Activated CD4-positive, alpha-beta memory T cell treated with anti-CD3 and anti-CD28 coated beads, Interleukin-2, amount 10 ng/mL, durations not matched to agents 7 days and 5 days (primary cell): ENCODE results near the gene FOXP4. TPM values are rescaled to one million over a fixed set of nuclear protein-coding genes. Genes with fewer than 3 reads are reported as not detected.

Source experiments
- CTCF ChIA-PET: fragments of 350-600 bp; sonication (Branson Sonifier 250); formaldehyde crosslinking; loops from one replicate; lab custom pipeline; 2021; ENCODE audit warnings: antibody characterized with exemption, inconsistent platforms; lab: Charles Lee
- POLR2A ChIA-PET: fragments of 350-600 bp; sonication (Branson Sonifier 250); formaldehyde crosslinking; loops from one replicate; lab custom pipeline; 2021; ENCODE audit warnings: antibody characterized with exemption; lab: Charles Lee
- DNase-seq: peaks from one replicate; pipeline ENCODE4 v3.0.0-alpha.2; 2020
- H3K27ac Mint-ChIP-seq: one replicate; pipeline ENCODE4 v1.8.0; 2021; ENCODE audit warnings: mild to moderate bottlenecking, mixed read lengths
- H3K27me3 Mint-ChIP-seq: one replicate; pipeline ENCODE4 v1.8.0; 2021; ENCODE audit warnings: mixed read lengths
- H3K36me3 Mint-ChIP-seq: one replicate; pipeline ENCODE4 v1.8.0; 2021; ENCODE audit warnings: low read depth, mixed read lengths
- H3K4me1 Mint-ChIP-seq: one replicate; pipeline ENCODE4 v1.8.0; 2021; ENCODE audit warnings: mixed read lengths
- H3K4me3 Mint-ChIP-seq: one replicate; pipeline ENCODE4 v1.8.0; 2021; ENCODE audit warnings: mild to moderate bottlenecking, mixed read lengths
- H3K9me3 Mint-ChIP-seq: one replicate; pipeline ENCODE4 v1.8.0; 2021; ENCODE audit warnings: mixed read lengths
- total RNA-seq, 2 experiments: library from RNA; stranded (reverse); gene quantifications; one replicate each; pipeline ENCODE4 v1.2.3, GENCODE V29; 2021

The FOXP4 gene
- total RNA-seq, 2 experiments from 2014 or later = 7.9 to 8.5 TPM

DNA sequence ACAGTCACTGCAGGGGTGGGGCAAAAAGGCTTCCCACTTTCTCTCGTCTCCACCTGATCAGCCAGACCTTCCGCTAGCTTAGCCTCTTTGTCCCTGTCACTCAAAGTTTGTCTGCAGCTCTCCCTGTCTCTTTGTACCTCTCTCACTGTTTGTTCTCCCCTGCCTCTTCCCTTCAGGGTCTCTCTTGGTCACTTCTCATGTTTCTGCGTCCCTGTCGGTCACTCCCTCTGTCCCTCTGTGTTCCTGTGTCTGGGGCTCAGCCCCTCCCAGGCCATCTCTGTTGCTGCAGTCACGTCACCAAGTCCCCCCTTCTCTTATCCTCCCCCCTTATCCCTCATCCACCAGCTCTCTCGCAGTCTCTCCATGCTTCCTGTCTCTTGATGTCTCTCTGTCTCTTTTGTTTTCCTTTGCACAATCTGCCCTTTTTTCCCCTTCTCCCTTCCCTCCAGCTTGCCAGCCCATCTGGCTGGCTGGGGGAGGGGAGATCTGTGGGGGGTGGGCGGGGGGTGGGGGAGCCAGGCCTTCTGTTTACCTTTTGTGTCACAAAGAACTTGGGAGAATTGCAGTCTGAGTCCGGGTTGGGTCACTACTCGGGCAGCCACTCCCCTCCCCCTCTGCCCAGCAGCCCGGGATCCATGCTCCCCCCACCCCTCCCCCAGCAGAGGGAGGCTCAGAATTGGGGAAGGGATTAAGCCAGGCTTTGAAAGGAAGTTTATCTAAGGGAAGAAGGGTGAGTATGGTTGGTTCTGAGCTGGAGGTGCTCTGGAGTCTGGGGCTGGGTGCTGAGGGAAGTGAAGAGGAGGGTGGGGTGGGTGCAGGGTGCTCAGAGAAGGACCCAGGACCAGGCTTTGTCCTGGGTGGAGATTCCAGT is 32.3 kb downstream of the FOXP4 start:
- no peaks in the 10 kb centered on the region for H3K36me3 Mint-ChIP-seq
- H3K4me1 Mint-ChIP-seq = no peaks in the 10 kb centered on the region
- CTCF ChIA-PET = no interaction called here
- H3K27me3 Mint-ChIP-seq = no peaks in the 10 kb centered on the region
- H3K27ac Mint-ChIP-seq = no peak overlapping the region
- POLR2A ChIA-PET = interaction anchor here (1.4 kb wide), 1 partner anchor 82 kb away, joined by 3 read pairs; no protein-coding TSS in a partner anchor
- H3K9me3 Mint-ChIP-seq = no peaks in the 10 kb centered on the region
- DNase-seq = no peak
- H3K4me3 Mint-ChIP-seq = no peak overlapping the region

DNA sequence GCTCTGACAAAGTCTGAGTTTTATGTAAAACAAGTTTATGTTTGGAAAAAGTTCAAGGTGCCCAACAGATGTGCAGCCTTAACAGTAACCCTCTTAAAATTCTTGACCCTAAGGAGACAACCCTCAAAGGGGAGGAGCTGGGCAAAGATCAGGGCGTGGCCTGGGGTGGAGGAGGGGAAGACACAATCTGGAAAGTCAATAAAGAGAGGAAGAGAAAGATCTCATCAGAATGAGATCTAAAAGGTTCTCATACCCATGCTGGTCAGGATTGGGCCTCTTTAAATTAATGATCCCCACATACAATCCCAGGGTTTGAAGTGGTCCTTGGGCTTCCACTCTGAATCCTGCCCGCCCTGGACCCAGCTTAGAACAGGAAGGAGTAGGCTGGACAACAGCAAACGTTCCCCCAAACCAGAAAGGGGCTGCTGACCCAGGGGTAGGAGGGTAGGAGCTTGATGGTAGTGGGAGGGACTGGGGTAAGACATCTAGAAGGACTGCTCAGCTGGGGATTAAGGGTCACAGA is 33.0 kb downstream of the FOXP4 start:
- Mint-ChIP-seq H3K27me3 (no peaks in the 10 kb centered on the region), H3K9me3 (no peaks in the 10 kb centered on the region), H3K36me3 (no peaks in the 10 kb centered on the region), H3K27ac (no peak overlapping the region), H3K4me3 (no peak overlapping the region), H3K4me1 (no peaks in the 10 kb centered on the region)
- ChIA-PET CTCF (no interaction called here), POLR2A (interaction anchor here (1.4 kb wide), 1 partner anchor 83 kb away, joined by 3 read pairs; no protein-coding TSS in a partner anchor)
- no peak for DNase-seq

DNA sequence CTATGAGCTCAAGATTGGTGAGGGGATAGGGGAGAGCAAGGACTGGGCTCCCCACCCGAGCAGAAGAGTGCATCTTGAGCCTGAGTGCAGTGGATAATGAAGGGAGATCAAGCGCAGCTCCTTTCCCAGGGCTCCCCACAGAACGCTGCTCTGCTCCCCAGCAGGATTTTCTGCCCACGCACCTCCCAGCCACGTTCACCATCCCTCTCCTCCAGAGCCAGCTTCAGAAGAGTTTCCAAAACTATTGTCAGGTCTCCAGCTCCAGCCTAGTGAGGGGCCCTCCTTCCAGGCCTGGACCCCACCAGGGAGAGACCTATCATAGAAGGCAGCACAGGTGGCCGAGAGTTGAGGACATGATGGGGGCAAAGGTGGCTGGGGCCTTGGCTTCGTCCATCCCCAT is 34.5 kb downstream of the FOXP4 start:
- no peak overlapping the region for H3K4me3 Mint-ChIP-seq
- DNase-seq = no peak
- H3K27me3 Mint-ChIP-seq = no peaks in the 10 kb centered on the region
- H3K4me1 Mint-ChIP-seq = peaks cover 1% of the 10 kb centered on the region
- POLR2A ChIA-PET = no interaction called here
- no peak overlapping the region for H3K27ac Mint-ChIP-seq
- H3K9me3 Mint-ChIP-seq = no peaks in the 10 kb centered on the region
- CTCF ChIA-PET = no interaction called here
- no peaks in the 10 kb centered on the region for H3K36me3 Mint-ChIP-seq

DNA sequence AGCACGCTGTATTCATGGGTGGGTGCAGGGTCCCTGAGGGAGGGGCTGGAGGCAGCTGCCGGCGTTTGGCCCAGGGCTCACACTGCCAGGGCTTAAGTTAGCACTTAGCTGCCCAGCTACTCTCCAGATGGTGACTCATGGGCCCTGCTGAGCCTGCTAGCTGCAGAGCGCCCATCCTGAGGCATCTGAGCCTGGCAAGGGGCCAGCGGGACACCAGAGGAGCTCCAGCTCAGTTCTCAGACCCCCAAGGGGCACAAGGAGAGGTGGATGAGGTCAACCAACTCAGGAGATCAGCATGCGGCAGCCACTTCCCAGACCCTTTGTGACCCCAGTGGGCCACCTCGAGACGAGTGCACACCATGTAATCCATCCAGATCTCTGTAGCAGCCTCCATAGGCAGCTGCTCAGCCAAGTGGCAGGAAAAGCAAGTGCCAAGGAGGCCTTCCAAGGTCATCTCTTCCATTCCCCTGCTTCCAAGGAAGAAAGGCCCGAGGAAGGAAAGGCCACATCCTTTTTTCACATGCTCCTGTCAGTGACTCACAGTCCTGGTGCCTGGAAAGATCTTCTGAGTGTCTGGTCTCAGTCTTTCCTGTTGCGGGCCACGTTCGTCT is 35.3 kb downstream of the FOXP4 start:
- no peaks in the 10 kb centered on the region for H3K9me3 Mint-ChIP-seq
- POLR2A ChIA-PET = no interaction called here

DNA sequence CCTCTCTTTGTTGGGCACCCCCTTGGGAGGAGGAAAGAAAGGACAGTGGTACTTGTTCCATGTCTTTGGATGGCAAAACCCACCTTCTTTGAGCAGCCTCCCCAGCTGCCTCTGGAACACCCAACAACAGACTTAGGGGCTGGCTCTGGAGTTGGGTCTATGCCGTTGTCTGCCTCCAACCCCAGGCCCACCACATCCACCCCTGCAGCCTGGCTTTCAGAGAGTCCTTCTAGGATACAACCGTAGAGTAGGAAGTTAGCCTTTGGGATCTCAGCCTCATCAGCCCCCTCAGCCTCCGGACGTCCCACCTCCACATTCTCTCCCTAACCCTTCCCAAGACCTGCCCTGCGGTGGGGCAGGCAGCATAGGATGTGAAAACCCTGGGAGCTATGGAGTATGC is 36.4 kb downstream of the FOXP4 start:
- ChIA-PET POLR2A (no interaction called here), CTCF (no interaction called here)
- Mint-ChIP-seq H3K36me3 (no peaks in the 10 kb centered on the region), H3K4me3 (no peak overlapping the region), H3K27me3 (no peaks in the 10 kb centered on the region), H3K27ac (no peak overlapping the region), H3K9me3 (no peaks in the 10 kb centered on the region), H3K4me1 (peaks cover 2% of the 10 kb centered on the region)
- DNase-seq = no peak

More for the DNA sequence above, 35.3 kb downstream of the FOXP4 start:
- DNase-seq = no peak
- H3K27ac Mint-ChIP-seq = no peak overlapping the region
- H3K27me3 Mint-ChIP-seq = no peaks in the 10 kb centered on the region
- no peak overlapping the region for H3K4me3 Mint-ChIP-seq
- CTCF ChIA-PET = no interaction called here
- H3K4me1 Mint-ChIP-seq = peaks cover 2% of the 10 kb centered on the region
- H3K36me3 Mint-ChIP-seq = no peaks in the 10 kb centered on the region

DNA sequence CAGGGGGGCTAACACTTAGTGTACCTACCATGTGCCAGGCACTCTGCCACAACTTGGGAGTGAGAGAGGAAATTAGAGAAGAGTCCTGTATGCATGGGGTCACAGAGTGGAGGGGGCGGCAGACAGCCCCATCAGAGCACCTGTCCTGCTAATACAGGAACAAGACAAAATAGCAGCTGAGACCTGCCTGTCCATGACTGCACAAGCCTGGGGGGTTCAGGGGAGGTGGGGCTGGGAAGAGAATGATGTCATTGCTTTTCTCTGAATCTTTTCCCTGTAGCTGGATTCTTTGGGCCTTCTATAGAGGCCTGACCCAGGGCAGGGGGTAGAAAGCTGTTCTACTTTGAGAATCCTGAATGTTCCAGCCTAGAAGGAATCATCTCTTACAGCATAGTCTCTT is 37.4 kb downstream of the FOXP4 start:
- H3K36me3 Mint-ChIP-seq = no peaks in the 10 kb centered on the region
- no peak overlapping the region for H3K27ac Mint-ChIP-seq
- H3K4me3 Mint-ChIP-seq = no peak overlapping the region
- no peaks in the 10 kb centered on the region for H3K27me3 Mint-ChIP-seq
- ChIA-PET CTCF (no interaction called here), POLR2A (no interaction called here)
- H3K4me1 Mint-ChIP-seq = peaks cover 2% of the 10 kb centered on the region
- no peaks in the 10 kb centered on the region for H3K9me3 Mint-ChIP-seq
- DNase-seq = no peak

DNA sequence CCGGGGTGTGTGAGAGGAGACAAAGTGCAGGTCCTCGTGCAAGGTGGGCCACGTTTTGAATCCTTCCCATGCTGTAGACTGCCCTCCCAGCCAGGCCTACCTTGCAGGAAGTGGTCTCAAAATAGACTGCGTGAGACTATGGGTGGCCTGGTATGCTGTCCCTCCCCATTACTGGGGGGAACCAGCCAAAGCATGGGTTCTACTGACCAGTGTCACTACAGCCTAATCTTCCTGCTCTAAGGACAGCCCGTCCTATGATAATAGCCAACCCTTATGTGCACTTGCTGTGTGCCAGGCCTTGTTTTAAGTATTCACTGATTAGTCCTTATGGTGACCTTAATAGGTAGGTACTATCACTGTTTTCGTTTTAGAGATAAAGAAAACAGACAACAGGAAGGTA is 38.0 kb downstream of the FOXP4 start:
- ChIA-PET POLR2A (no interaction called here), CTCF (no interaction called here)
- Mint-ChIP-seq H3K4me3 (no peak overlapping the region), H3K27me3 (no peaks in the 10 kb centered on the region), H3K9me3 (no peaks in the 10 kb centered on the region), H3K4me1 (peaks cover 2% of the 10 kb centered on the region), H3K36me3 (no peaks in the 10 kb centered on the region), H3K27ac (no peak overlapping the region)
- DNase-seq = no peak

DNA sequence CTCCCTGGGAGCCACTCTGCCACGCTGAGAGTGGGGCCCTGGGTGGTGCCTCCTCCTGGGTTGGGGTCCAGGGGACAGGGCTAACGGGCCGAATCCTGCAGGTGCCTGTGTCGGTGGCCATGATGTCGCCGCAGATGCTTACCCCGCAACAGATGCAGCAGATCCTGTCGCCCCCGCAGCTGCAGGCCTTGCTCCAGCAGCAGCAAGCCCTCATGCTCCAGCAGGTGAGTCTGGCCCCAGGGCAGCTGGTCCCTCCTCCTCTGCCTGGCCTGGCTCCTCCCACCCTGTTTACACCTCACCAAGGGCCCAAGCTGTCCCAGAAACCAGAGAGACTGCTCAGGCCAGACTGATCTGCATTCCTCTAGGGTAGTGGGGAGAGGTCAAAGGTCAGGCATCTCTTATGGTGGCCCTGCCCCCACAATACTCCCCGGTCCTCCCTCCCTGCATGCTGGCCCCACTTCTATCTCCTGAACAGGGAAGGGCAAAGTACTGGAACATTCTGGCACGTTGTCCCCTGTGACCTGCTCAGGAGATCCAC is 38.6 kb downstream of the FOXP4 start:
- CTCF ChIA-PET = no interaction called here
- no peaks in the 10 kb centered on the region for H3K9me3 Mint-ChIP-seq
- no peak overlapping the region for H3K27ac Mint-ChIP-seq
- H3K36me3 Mint-ChIP-seq = no peaks in the 10 kb centered on the region
- POLR2A ChIA-PET = no interaction called here
- H3K4me3 Mint-ChIP-seq = no peak overlapping the region
- DNase-seq = no peak
- no peaks in the 10 kb centered on the region for H3K27me3 Mint-ChIP-seq
- peaks cover 2% of the 10 kb centered on the region for H3K4me1 Mint-ChIP-seq

DNA sequence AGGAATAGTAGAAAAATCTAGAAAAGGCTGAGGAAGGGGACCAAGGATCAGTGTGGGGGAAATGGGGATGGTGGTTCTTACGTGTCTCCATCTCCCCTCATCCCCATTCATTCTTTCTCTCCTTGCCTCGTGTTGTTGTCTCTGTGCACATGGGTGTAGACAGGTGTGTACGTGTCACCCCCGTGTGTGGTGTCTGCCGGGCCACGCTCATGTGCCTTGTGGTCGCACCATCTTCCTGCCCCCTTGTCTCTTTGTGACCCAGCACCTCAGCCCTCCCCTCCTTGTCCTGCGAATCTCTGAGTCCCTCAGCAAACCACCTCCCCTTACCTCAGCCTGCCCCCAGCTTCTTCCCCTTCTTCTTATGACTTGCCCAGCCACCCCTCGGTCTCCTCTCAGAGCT is 39.4 kb downstream of the FOXP4 start:
- Mint-ChIP-seq H3K36me3 (no peaks in the 10 kb centered on the region), H3K9me3 (no peaks in the 10 kb centered on the region), H3K27me3 (no peaks in the 10 kb centered on the region), H3K4me1 (peaks cover 2% of the 10 kb centered on the region), H3K27ac (no peak overlapping the region), H3K4me3 (no peak overlapping the region)
- DNase-seq = no peak
- ChIA-PET CTCF (interaction anchor here (0.5 kb wide), 1 partner anchor 219 kb away, joined by 3 read pairs; no protein-coding TSS in a partner anchor), POLR2A (no interaction called here)

DNA sequence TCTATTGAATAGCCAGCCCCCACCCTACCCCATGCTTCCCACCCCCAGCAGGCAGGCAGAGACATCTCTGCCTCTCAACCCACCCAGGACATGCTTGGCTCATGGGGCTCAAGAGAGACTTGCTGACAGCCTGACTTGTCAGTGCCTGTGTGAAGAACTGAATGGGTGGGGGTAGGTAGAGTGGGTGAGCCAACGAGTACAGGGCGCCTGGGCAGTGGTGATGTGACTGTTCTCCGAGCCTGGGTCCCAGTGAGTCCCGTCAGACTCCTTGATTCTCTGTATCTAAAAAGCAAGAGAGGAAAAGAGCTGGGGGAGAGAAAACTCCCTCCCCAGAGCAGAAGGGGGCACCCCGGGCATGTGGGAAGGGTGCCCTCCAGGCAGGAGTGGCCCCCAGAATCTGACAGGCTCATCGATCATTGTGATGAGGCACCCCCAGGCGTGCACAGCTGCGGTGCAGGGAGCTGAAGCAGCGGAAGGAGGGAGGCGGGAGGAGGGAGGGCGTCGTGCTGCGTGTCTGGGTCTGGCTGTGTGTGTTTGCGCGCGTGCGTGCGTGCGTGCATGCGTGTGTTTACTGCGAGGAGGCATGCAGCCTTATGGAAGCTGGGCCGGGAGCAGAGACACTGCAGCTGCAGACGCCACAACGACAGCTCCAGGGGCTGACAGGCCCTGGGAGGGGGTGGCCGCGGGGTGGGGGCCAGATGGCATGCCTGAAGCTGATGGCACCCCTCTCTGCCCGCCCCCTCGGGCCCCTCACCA is 40.2 kb downstream of the FOXP4 start:
- CTCF ChIA-PET = interaction anchor here (0.7 to 1.2 kb wide), 2 partner anchors 16 to 162 kb away, joined by 3 read pairs; no protein-coding TSS in a partner anchor

DNA sequence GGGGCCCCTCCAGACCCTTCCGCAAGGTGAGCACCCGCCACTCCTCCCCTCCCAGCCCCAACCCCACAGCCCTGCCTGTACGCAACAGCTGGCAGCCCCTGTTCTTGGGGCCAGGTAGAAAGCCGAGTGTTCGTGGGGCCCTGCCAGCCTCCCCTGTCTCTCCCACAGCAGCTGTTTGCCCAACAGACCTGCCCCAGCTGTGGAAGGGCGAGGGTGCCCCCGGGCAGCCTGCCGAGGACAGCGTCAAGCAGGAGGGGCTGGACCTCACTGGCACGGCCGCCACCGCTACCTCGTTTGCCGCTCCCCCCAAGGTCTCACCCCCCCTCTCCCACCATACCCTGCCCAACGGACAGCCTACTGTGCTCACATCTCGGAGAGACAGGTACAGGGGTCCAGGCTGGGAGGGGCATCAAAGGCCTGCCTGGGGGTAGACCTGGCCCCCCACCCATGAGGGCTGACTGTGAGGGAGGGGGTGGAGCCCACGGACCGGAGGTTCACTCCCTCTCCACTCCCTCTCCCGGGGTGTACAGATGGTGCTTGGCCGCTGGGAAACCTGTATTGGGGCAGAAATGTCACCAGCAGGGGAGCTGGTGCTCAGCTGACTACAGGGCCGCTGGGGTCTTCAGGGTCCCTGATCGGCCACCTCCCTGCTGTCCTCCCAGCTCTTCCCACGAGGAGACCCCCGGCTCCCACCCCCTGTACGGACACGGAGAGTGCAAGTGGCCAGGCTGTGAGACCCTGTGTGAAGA is 41.1 kb downstream of the FOXP4 start:
- Mint-ChIP-seq H3K27me3 (no peaks in the 10 kb centered on the region), H3K36me3 (no peaks in the 10 kb centered on the region), H3K4me1 (peaks cover 2% of the 10 kb centered on the region), H3K4me3 (no peak overlapping the region), H3K27ac (no peak overlapping the region), H3K9me3 (no peaks in the 10 kb centered on the region)
- ChIA-PET CTCF (interaction anchor here (1.2 kb wide), 1 partner anchor 163 kb away, joined by 3 read pairs; no protein-coding TSS in a partner anchor), POLR2A (no interaction called here)
- no peak for DNase-seq

More for the DNA sequence above, 40.2 kb downstream of the FOXP4 start:
- DNase-seq = no peak
- no peak overlapping the region for H3K4me3 Mint-ChIP-seq
- no peak overlapping the region for H3K27ac Mint-ChIP-seq
- H3K27me3 Mint-ChIP-seq = no peaks in the 10 kb centered on the region
- H3K36me3 Mint-ChIP-seq = no peaks in the 10 kb centered on the region
- H3K4me1 Mint-ChIP-seq = peaks cover 2% of the 10 kb centered on the region
- no peaks in the 10 kb centered on the region for H3K9me3 Mint-ChIP-seq
- POLR2A ChIA-PET = no interaction called here

DNA sequence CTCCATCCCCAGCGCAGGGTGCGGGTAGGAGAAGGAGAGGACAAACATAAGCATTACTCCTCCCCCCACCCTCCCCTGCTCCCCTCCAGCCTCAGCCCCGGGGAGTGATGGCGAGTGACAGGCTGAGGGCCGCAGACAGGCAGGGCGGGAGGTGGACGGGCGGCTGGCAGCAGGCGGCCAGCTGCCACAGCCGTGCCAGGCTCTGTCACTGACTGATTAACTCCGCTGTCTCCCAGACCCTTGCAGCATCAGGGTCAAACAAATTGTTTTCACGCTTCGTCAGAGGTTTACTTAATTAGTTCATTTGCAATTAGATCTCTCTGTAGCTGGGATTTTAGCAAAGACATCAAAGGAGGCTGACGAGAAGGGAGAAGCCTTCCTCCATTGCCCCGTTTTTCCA is 41.9 kb downstream of the FOXP4 start:
- Mint-ChIP-seq H3K4me3 (no peak overlapping the region), H3K9me3 (no peaks in the 10 kb centered on the region), H3K27me3 (no peaks in the 10 kb centered on the region), H3K27ac (no peak overlapping the region), H3K4me1 (peaks cover 2% of the 10 kb centered on the region), H3K36me3 (no peaks in the 10 kb centered on the region)
- DNase-seq = no peak
- ChIA-PET CTCF (no interaction called here), POLR2A (no interaction called here)
